Fibroblast of skin of left quadriceps (primary cell): ENCODE measurements around the gene COL23A1.
"Not testable (repeated sequence)": the region's sequence is repeated elsewhere in the genome, so short reads cannot be mapped to it uniquely, and the experiment has no call there.

Experiments
- DNase-seq, 2 experiments: peaks; one replicate each; pipeline ENCODE4 v3.0.0-alpha.2; 2013; ENCODE audit warnings: low read depth in 2 of 2

The COL23A1 gene

DNA sequence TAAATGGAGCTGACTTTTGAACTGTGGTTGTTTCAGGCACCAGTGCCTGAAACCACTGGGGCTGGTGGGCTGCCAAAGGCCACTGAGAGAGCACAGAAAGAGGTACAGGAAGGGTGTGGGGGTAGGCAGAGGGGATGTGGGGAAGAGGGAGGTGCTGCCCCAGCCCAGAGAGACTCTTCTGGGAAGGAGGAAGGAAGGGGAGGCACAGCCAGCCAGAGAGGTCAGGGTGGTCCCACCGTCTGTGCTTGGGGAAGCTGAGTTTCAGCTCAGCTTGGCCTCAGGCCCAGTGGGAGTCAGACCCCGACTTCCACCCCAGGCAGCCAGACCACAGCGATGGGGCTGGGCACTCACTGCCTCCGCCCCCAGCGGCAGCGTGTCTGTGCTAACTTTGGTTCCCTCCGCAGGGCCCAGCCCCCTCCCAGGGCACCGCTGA, 348.9 kb downstream of the COL23A1 start:
- no peak for DNase-seq

DNA sequence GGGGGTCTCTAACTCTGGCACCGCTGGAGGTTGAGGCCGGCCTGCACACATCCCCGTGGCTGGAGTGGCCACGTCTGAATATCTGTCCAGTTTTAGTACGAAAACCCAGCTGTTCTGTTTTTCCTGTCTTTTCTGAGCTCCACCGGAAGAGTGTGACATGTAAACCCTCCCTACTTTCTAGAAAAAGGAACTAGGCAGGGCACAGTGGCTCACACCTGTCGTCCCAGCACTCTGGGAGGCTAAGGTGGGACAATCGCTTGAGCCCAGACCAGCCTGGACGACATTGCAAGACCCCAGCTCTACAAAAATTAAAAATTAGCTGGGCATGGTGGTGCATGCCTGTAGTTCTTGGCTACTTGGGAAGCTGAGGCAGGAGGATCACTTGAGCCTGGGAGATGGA, 349.4 kb downstream of the COL23A1 start:
- DNase-seq, result no peak

DNA sequence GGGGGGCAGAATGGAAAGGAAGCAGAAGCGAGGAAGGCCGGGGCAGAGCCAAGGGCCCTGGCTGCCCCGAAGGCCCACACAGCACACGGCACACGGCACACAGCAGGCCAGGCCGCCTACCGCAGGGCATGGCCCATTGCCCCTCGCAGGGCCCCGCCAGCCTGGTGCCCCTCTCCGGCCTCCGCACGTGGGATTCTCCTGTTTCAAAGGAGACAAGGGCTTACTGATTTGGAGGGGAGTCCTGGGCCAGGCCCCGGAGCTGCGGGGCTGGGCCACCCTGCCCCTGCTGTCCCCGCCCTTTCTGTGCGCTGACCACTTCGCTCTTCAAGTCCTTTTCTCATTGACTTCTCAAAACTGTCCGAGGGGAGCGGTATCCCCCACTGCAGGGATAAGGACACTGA, 349.9 kb downstream of the COL23A1 start:
- DNase-seq, result no peak

DNA sequence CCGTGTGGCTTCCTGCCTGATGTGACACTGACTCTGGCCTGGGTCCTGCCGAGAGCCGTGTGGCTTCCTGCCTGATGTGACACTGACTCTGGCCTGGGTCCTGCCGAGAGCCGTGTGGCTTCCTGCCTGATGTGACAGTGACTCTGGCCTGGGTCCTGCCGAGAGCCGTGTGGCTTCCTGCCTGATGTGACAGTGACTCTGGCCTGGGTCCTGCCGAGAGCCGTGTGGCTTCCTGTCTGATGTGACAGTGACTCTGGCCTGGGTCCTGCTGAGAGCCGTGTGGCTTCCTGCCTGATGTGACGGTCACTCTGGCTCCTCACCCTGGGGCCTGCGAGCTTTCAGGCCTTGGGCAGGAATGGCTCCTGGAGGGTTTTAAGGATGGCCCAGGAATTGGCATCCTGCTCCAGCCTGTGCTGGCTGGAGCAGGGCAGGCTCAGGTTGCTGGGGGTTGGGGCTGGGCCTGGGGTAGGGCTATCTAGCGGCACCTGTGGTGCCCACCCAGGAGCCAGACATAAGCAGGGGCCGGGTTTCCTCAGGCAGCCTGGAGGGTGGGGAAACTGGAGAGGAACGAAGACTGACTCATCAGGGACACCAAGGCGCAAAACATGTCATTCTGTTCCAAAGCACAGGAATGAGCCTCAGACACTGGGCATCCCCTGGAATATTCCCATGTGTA, 350.4 kb downstream of the COL23A1 start:
- DNase-seq, result not testable (repeated sequence)

DNA sequence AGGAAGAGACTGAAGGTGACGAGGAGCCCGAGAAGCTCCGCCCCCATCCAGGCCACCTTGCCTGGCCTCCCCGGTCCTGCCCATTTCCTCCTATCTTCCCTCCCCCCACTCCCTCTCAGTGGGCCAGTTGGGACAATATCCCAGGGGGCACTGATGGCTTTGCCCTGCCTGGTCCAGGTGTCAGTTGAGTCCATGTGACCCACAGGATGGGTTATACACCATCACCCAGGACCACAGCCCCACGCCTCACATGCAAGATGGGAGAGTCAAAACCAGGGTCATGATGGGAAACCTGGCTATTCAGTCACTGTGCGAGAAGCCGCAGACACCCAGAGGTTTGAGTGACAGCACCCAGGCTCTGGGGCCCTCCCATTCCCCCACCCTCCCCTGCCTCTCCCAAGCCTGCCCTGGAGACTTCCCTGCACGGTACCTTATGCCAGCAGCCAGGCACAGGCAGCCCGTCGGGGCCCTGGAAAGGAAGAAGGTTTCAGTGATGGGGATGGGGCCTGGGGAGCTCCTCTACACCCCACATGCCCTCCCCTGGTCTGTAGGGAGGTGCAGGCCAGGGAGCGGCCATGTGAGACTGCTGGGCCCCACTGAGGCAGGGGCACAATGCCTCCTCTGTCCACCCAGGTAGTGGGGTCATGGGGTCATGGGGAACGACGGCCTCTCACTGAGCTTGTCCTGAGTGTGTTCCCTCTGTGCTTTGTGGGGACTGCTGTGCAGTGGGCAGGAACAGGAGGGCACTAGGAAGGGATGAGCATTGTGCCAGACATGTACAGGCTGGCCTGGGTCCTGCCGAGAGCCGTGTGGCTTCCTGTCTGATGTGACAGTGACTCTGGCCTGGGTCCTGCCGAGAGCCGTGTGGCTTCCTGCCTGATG, 351.2 kb downstream of the COL23A1 start:
- DNase-seq, result no peak

DNA sequence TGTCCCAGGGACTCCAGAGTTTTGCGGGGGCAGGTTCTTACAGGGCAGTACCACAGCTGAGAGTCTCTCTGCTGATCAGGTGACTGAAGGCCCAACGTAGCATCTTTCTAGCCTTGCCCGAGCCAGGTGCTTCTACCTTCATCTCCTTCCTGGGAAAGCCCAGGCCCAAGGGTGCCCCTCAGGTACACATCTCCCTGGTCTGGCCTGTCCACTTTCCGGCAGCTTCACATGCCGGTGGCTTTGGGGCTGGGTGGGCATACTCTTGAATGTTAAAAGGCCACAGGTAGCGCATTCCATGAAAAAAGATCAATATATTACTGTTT, 351.9 kb downstream of the COL23A1 start:
- DNase-seq, result no peak

DNA sequence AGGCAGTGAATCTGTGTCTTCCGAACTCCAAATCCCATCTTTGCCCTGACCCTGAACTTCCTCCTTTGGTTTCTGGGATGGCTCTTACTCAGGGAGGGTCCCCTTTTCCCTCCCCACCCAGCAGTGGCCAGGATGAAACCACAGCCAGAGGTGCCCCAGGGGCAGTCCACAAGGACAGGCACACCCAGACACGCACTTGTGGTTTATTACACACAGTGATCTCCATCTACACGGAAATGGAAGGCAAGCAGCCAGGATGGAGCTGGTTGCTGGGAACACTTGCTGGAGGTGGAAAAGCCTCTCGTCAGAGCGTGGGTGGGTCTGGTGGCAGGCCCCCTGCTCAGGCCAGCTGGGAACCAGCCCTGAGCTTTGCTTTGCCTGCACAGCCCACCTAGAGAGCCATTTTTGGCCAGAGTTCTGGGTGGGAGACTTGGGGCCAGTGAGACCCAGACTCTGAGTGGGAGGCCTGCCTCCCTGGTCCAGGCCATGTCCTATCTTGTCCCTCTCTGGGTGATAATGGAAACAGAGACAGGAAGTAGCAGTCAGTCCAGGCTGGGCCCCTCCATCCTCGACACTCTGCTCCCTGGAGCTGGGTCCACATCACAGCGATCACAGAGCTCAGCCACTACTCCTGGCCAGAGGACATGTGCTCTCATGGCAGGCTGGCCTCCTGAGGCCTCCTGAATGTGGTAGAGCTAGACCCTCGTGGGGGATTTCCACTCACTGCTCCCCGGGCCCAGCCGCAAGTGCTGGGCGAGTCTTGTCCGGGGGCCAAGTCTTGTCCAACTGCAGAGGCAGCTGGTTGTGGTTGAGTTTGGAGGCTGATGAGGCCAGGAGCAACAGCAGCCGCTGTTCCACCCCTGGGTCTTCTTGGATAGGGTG, 352.5 kb downstream of the COL23A1 start:
- DNase-seq, result no peak

DNA sequence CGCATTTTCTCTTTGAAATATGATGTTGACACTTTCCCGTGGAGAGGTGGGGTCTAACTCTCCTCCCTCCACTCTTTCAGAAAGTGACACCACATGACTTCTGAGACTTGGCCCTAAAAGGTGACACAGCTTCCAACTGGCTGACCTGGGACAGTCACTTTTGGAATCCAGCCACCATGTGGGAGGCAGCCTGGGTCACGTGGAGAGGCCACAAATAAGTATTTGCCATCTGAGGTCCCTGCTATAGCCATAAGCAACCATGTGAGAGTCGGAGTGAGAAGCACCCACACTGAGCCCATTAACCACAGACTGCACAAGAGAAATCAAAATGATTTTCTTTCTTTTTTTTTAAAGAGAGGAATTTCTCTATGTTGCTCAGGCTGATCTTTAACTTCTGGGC, 353.5 kb downstream of the COL23A1 start:
- DNase-seq, result no peak

DNA sequence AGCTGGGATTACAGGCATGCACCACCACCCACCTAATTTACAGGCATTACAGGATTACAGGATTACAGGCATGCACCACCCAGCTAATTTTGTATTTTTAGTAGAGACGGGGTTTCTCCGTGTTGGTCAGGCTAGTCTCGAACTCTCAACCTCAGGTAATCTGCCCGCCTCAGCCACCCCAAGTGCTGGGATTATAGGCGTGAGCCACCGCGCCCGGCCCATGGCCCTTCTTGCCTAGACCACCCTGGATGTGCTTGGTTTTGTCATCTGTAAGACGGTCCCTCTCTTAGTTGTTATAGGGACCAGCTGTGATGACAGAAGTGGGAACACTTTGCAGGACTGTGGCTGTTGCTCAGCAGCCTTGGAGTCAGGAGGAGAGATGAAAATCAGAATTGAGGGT, 354.1 kb downstream of the COL23A1 start:
- DNase-seq, result no peak

DNA sequence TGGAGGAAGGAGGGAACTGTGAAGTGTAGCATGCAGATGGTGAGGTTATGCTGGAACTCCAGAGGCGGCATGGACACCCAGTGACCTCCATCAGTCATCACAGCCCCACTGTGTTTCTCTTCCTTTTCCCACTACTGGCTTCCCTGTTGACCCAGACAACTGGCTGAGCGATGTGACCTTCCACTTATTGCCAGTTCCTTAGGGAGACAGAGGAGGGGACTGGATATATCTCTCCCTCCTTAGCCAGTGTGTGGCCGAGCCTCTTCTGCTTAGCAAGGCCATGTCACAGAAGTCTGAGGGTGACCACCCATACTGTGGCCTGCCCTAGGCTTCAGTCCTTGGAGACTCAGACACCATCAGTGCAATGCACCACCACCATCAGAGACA, 354.6 kb downstream of the COL23A1 start:
- no peak for DNase-seq

DNA sequence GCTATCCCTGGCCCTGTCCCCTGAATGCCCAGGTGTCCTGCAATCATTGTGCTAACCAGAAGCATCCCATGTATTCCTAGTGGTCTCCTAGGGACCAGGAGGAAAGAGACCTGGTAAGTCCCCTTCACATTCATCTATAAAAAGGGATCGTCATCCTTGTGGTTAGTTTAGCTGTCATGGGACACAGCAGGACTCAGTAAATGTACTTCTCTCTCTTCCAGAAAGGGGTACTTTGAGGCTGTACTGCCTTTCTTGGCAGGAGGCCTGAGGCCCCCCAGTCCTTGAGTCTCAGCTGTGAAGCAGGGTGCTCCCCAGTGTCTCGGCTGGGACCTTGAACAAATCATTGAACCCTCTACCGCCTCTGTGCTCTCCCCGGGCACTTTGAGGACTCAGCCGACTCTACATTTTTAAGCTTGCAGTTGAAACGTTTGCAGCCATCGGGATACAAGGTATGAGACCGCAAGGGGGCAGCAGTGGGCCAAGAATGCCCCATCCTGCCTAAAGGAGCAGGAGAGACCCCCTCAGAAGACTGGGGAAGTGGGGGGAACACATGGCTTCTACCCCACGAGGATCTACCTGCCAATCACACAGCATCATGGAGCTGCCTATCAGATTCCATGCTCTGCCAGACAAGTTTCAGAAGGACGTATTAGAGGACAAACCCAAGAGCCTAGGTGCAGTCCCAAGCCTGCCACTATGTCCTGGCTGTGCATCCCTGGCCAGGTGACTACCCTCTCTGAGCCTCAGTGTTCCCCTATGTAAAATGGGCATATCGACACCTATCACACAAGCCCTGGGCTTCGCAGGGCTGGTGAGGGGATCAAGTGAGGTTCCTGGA, 355.2 kb downstream of the COL23A1 start:
- DNase-seq, result peak; percentile 23 to 26

DNA sequence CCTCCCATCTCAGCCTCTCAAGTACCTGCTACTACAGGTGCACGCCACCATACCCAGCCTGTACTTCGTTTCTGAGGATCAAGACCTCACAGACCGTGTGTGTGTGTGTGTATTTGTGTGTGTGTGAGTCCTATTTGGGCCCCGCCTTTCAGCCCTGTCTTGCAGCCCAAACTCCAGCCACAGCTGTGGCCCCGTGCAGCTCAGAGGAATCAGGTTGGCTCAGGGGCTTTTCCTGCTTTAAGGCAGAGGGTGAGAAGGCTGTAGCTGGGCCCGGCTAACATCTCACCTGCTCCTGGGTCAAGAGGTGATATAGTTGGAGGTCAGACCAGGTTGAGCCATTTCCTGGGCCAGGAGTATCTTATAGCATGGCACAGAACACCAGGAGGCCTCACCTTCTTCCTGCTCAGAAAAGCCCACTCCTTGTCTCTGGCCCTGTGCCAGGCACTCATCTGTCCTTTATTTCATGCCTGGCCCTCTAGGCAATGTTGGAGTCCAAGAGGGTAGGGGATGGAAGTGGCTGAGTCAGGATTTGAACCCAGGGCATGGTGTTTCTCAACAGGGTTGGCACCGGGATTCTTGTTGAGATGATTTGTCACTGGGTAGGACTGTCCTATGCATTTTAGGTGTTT, 356.0 kb downstream of the COL23A1 start:
- no peak for DNase-seq

DNA sequence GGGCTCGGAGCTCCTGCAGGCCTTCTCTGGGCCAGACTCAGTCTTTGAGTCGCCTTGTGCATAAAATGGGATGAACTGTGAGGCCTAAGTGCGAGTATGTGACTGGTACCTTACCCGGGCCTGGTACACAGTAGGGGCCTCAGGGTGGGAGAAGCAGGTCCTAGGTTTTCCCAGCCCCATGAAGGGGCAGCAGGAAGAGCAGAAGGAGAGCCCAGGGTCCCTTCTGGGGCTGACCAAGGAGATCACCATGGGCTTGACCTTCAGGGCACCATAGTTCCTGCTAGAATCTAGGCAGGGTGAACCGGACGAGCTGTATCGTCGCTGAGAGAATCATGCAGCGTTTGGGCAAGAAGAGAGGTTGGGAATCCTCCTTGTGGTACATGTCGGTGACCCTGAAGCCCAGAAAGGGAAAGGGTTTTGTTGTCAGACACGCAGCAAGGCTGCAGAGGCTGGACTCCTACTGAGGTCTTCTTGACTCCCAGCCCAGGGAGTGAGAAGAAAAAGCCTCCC, 357.2 kb downstream of the COL23A1 start:
- no peak for DNase-seq

DNA sequence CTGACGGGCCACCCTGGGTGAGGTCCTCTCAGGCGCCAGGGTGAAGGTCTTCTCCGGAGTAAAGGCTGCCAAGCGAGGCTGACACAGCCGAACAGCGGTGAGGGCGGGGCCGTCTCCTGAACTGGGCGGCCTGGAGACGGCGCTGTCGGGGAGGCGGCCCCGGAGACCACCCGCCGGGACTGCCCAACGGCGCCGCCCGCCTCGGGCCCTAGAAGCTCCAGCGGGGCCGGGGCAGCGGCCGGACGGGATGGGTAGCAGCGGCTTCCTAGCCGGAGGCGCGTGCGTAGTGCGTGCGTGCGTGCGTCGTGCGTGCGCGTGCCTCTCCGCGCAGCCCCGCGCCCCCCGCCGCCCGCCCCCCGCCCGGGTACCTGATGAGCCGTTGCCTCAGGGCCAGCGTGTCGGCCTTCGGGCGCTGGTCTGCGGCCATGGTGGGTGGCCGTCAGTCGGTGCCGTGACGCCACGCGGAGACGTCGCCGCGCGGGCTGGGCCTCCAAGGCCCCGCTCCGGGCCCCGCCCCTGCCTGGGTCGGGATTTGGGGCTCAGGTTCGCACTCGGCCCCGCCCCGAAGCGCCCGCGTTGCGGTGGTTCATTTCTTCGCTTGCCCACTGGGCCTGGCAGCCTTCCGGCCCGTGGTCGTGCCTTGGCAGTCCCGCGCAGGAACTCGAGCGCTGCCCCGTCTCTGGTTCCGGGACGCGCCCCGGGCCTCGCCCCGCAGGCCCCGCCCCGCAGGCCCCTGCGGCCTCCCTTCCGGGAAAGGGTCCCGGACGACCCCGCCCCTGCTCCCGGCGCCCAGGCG, 357.9 kb downstream of the COL23A1 start, which contains the start of gene PHYKPL:
TSS of gene PHYKPL (minus strand) at position 679 of the 796 bp plus-strand sequence. CDS start at position 427, 252 bp downstream.
- DNase-seq, result peak; percentile 32 to 36

DNA sequence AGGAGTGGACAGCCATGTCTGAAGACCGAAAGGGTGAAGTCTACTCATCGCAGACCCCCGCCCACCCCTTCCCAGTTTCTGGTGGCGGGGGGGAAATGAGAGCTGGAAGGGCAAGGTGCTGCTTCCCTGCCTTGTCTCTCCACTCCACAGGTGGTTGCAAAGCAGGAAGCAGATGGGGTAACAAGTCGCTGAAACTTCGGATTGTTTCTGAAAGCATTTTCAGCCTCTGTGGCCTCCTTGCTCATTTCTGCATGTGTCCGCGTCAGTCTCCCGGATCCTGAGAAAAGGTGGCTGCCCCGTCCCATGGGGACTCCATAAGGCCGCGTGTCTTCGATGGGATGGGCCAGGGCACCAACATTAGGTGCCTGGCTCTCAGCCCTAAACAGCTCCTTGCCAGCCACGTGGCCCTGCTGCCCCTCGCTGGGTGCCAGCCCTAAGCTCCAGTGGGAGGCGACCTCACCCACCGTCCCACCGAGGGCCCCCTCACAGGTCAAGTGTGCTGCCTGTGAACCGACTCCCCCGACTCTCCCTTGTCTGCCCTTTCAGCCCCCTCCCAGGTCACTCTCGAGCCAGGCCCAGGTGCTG, 358.6 kb downstream of the COL23A1 start:
- no peak for DNase-seq

DNA sequence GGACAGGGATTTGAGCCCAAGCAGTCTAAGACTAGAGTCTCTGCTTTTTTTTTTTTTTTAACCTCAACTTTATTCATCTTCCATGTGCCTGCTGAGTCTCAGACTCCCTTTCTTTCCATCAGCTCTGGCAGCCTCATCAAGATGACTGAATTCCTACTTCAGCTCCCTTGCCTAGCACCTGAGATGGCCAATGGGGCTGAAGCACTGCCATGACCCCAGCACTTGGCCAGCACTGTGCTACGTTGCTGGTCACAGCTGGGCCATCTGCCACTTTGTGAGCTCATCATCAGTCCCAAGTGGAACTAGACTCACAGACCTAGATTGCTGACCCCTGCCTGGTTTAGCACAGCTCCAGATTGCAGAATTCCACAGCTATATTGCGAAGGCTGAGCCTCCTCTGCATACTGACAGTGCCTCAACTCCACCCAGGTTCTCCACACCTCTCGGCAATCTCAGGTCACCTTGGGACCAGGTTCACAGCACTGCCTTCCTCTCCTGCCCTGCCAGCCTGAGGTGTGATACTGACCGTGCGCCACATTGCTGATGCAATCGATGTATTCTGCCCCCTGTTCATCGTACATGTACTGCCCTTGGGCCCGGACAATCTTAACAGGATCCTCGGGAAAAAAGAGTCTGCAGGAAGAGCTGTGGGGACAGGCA, 359.2 kb downstream of the COL23A1 start:
- DNase-seq, result no peak

DNA sequence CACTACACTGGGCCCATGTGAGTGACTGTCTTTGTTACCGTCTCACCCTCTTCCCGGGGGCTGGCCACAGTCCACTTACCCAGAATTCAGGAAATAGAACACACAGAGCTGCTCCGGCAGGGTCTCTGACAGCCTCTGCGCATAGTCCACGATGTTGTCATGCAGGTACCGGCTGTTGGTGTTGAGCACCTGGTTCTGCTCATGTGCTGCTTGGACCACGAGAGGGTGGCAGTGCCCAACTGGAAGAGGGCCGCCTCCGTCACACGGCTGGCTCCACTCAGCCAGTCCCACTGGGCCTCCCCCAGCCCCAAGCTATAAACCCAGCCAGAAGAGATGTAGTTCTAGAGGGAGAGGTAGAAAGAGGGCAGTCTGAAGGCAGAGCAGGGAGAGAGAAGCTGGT, 360.3 kb downstream of the COL23A1 start:
- DNase-seq, result no peak

DNA sequence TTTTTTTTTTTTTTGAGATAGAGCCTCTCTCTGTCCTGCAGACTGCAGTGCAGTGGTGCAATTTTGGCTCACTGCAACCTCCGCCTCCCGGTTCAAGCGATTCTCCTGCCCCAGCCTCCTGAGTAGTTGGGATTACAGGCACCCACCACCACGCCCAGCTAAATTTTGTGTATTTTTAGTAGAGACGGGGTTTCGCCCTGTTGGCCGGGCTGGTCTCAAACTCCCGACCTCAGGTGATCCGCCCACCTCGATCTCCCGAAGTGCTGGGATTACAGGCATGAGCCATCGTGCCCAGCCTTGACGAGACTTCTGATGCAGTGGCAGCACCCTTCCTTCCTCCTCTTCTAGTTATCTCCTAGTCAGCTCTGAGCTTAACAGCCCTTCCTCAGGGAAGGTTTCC, 361.1 kb downstream of the COL23A1 start:
- not testable (repeated sequence) for DNase-seq

DNA sequence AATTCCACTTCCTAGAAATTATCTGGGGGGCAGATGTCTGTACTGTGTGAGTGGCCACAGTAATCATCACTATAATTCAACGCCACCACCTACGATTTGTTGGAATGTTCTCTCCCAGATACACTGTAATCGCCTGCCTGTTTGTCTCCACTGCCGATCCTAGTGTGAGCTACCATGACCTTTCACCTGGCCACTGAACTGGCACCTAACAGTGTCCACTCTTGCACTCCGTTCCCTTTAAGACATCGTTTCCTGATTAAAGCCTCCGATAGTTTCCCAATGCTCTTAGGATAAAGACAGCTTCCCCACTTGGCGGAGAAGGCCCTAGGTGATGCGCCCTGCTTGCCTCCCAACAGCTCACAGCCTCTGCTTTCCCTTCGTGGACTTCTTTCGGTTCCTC, 361.6 kb downstream of the COL23A1 start:
- no peak for DNase-seq
